HCT116 (cell line): Measurements from ENCODE around the gene CRYGA.

ENCODE experiments used
- EGR1 ChIP-seq: IDR thresholded peaks from 2 replicates; pipeline ENCODE4 v1.6.1; 2012; ENCODE audit warnings: low read depth
- ELF1 ChIP-seq: IDR thresholded peaks from 2 replicates; pipeline ENCODE4 v1.6.1; 2012; ENCODE audit warnings: low read depth, borderline replicate concordance
- EZH2 ChIP-seq: fragments of 200-600 bp; sonication (generic); IDR thresholded peaks from 2 replicates; pipeline ENCODE4 v1.6.1; 2017; ENCODE audit warnings: antibody characterized with exemption, mixed run types
- EZH2phosphoT487 ChIP-seq: fragments of 200-600 bp; IDR thresholded peaks from 2 replicates; pipeline ENCODE4 v1.6.1; 2018; ENCODE audit warnings: antibody characterized with exemption, borderline replicate concordance
- JUND ChIP-seq: IDR thresholded peaks from 2 replicates; pipeline ENCODE4 v1.6.1; 2012
- POLR2A ChIP-seq: IDR thresholded peaks from 2 replicates; pipeline ENCODE4 v1.7.0; 2011; ENCODE audit warnings: borderline replicate concordance; ENCODE audit not compliant: insufficient read depth, insufficient read length; ENCODE audit errors: extremely low read depth
- SIN3A ChIP-seq: IDR thresholded peaks from 2 replicates; pipeline ENCODE4 v1.6.1; 2012; ENCODE audit warnings: low read depth
- TF ChIP-seq, protein P1 (sequence below), 3 experiments: fragments of 200-600 bp in 1 of 3; sonication (generic) in 1 of 3; IDR thresholded peaks in 2 of 3; conservative IDR thresholded peaks in 1 of 3; 2 replicates each; pipeline ENCODE4 v1.5.1; 2012 to 2017; ENCODE audit warnings: low read depth in 2 of 3, low read length in 2 of 3, antibody characterized with exemption in 1 of 3, borderline replicate concordance in 1 of 3, control low read depth in 1 of 3, mild to moderate bottlenecking in 1 of 3, mixed read lengths in 1 of 3, mixed run types in 1 of 3, moderate library complexity in 1 of 3; ENCODE audit not compliant: insufficient read depth in 1 of 3
- TF ChIP-seq, protein P2 (sequence below): IDR thresholded peaks from 2 replicates; pipeline ENCODE4 v1.6.1; 2011; ENCODE audit warnings: mild to moderate bottlenecking, low read length, moderate library complexity; ENCODE audit not compliant: insufficient replicate concordance; ENCODE audit errors: extremely low read depth

DNA sequence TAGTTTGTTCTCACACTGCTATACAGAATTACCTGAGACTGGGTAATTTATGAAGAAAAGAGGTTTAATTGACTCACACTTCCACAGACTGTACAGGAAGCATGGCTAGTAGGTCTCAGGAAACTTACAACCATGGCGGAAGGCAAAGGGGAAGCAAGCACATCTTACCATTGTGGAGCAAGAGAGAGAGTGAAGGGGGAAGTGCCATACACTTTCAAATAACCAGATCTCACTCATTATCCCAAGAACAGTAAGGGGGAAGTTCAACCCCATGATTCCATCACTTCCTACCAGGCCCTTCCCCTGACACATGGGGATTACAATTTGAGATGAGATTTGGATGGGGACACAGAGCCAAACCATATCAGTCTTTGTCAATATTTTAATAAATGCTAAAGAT is 12.4 kb downstream of the CRYGA start:
- TF ChIP-seq, protein P1, sequence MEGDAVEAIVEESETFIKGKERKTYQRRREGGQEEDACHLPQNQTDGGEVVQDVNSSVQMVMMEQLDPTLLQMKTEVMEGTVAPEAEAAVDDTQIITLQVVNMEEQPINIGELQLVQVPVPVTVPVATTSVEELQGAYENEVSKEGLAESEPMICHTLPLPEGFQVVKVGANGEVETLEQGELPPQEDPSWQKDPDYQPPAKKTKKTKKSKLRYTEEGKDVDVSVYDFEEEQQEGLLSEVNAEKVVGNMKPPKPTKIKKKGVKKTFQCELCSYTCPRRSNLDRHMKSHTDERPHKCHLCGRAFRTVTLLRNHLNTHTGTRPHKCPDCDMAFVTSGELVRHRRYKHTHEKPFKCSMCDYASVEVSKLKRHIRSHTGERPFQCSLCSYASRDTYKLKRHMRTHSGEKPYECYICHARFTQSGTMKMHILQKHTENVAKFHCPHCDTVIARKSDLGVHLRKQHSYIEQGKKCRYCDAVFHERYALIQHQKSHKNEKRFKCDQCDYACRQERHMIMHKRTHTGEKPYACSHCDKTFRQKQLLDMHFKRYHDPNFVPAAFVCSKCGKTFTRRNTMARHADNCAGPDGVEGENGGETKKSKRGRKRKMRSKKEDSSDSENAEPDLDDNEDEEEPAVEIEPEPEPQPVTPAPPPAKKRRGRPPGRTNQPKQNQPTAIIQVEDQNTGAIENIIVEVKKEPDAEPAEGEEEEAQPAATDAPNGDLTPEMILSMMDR (IDR thresholded peaks at IDR 0.05 in 2 of 3, conservative IDR thresholded peaks at IDR 0.05 in 1 of 3; ENCODE audit: borderline replicate concordance in 1 of 3, insufficient read depth in 1 of 3, low read depth in 2 of 3, low read length in 2 of 3): no peak
- TF ChIP-seq ELF1 (no peak), POLR2A (no peak), EZH2phosphoT487 (no peak), EGR1 (no peak), SIN3A (no peak), EZH2 (no peak), JUND (no peak)
- TF ChIP-seq, protein P2, sequence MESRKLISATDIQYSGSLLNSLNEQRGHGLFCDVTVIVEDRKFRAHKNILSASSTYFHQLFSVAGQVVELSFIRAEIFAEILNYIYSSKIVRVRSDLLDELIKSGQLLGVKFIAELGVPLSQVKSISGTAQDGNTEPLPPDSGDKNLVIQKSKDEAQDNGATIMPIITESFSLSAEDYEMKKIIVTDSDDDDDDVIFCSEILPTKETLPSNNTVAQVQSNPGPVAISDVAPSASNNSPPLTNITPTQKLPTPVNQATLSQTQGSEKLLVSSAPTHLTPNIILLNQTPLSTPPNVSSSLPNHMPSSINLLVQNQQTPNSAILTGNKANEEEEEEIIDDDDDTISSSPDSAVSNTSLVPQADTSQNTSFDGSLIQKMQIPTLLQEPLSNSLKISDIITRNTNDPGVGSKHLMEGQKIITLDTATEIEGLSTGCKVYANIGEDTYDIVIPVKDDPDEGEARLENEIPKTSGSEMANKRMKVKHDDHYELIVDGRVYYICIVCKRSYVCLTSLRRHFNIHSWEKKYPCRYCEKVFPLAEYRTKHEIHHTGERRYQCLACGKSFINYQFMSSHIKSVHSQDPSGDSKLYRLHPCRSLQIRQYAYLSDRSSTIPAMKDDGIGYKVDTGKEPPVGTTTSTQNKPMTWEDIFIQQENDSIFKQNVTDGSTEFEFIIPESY: no peak
